Measurements from ENCODE around the gene ZFAND4.

The ZFAND4 gene

DNA sequence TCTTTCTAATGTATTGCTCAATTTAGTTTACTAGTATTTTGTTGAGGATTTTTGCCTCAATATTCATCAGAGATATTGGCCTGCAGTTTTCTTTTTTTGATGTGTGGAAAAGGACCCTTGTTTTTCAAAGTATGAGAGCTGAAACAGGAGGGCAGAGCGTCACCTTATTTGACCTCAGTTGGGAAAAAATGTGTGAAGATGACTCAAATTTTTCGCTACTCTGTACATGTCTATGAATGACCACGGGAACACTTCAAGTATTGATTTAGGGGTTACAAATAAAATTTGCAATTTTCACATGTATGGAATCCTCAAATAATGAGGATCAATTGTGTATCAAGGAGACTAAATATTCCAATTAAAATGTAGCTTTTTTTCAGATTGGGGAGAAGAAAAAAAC, 103.1 kb downstream of the ZFAND4 start:
- H3K4me3 ChIP-seq = no peak overlapping the region
- no peaks in the 10 kb centered on the region for H3K4me1 ChIP-seq
- no peak overlapping the region for H3K9ac ChIP-seq
- H4K20me1 ChIP-seq = peaks cover 0 to 26% (median 0%) of the 10 kb centered on the region in 11 experiments; a peak in 2 of 22 replicates
- peaks cover 0 to 21% (median 6%) of the 10 kb centered on the region in 11 experiments; a peak in 7 of 22 replicates for H3K9me3 ChIP-seq (replicated peaks in 1 of 11)
- H3K27me3 ChIP-seq = no peaks in the 10 kb centered on the region
- no peak for TF ChIP-seq Cebpa-rat (IDR thresholded peaks at IDR 0.05)
- no peak overlapping the region for H3K27ac ChIP-seq
- no peaks in the 10 kb centered on the region; a peak in 2 of 22 replicates for H3K36me3 ChIP-seq
- no peak overlapping the region for H3K4me2 ChIP-seq

DNA sequence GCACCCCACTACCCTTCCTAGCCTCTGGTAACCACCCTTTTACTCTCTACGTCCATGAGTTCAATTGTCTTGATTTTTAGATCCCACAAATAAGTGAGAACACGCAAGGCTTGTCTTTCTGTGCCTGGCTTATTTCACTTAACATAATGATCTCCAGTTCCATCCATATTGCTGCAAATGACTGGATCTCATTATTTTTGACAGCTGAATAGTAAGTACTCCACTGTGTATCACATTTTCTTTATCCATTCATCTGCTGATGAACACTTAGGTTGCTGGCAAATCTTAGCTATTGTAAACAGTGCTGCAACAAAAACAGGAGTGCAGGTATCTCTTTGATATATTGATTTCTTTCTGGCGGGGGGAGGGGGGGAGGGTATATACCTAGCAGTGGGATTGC, 106.2 kb downstream of the ZFAND4 start:
- Histone ChIP-seq H3K9ac (no peak overlapping the region), H3K36me3 (no peaks in the 10 kb centered on the region; a peak in 2 of 22 replicates), H3K4me1 (no peaks in the 10 kb centered on the region), H3K27ac (no peak overlapping the region), H3K4me3 (no peak overlapping the region), H3K27me3 (no peaks in the 10 kb centered on the region), H4K20me1 (peaks cover 0 to 33% (median 0%) of the 10 kb centered on the region in 11 experiments; a peak in 3 of 22 replicates), H3K4me2 (no peak overlapping the region), H3K9me3 (replicated peaks in 1 of 11) (peaks cover 0 to 21% (median 6%) of the 10 kb centered on the region in 11 experiments; a peak in 7 of 22 replicates)
- no peak for TF ChIP-seq Cebpa-rat (IDR thresholded peaks at IDR 0.05)

Data from BLaER1 treated with 17β-estradiol and CSF1 and Interleukin-3, amounts not matched to agents 10 nM and 100 nM (cell line).